Stimulated activated CD4-positive, alpha-beta T cell treated with anti-CD3 and anti-CD28 coated beads, Interleukin-15, amount 100 ng/mL, for 48 hours (primary cell): ENCODE measurements around the gene TMUB1.

Source experiments
- DNase-seq, 2 donors: peaks; one replicate each; pipeline ENCODE4 v3.0.0-alpha.2; 2020; ENCODE audit warnings: low read depth in 2 of 2

TMUB1 gene

DNA sequence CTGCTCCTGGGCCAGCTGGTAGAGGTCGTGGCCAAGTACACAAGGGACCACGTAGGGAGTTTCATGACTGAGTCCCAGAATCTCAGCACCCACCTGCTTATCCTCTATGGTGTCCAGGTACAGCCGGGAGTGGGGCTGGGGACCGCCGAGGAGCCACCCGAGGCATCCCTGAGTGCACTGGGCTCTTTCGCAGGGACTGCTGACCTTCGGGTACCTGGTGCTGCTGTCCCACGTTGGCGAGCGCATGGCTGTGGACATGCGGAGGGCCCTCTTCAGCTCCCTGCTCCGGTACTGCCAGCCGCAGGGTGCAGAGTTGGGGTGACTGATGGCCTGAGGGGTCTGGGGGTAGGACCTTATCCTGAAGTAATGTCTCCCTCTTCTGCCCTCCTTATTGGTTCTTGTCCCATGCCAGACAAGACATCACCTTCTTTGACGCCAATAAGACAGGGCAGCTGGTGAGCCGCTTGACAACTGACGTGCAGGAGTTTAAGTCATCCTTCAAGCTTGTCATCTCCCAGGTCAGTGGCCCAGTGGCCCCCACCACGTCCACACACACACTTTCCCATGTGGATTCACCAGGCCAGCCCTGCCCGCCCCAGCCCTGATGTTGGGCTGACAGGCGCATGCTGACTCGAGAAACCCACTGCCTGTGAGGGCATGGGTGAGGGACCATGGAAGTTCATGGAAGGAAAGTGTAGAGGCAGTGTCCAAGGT lies 48.8 kb downstream of the TMUB1 start:
- no peak for DNase-seq

- no peak for DNase-seq
Measured at GRCh38 chr7:151033864-151034249, 49.4 kb downstream of the TMUB1 start.

DNA sequence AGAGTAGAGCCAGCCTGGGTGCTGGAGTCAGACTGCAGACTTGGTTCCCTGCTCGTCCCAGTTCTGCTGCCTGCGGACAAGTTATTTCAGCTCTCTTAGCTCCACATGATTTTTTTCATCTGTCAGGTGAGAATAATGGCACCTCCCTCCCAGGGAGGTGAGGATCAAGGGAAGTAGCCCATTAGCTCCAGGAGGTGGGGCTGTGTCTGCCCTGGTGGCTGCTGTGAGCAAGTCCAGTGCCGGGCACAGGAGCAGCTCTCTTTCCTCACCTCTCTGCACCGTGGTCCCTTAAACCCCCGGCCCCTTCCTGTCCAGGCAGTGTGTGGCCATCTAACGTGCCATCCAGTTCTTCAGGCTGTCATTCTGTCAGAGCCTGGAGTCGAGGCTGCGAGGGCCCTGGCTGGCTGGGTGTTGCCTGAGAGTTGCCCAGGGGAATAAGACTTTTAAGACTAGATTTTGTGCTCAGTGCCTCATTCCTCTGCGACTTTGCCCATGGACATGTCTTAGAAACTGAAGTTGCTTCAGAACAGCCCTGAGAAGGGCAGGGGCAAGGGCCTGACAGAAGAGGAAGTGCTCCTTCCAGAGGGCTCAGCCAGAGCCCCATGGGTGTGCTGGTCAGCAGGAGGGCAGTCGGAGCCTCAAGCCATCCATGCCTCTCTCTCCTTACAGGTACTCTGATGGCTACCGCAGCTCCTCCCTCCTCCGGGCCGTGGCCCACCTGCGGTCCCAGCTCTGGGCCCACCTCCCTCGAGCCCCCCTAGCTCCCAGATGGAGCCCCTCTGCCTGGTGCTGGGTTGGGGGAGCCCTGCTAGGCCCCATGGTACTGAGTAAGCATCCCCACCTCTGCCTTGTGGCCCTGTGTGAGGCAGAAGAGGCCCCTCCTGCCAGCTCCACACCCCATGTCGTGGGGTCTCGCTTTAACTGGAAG lies 50.1 kb downstream of the TMUB1 start:
- DNase-seq = no peak
